GM21381 (cell line): ENCODE results near the gene RNPC3.
"Not testable (repeated sequence)": the region's sequence is repeated elsewhere in the genome, so short reads cannot be mapped to it uniquely, and the experiment has no call there.

Experiments used
- ATAC-seq: cut with Tn5 transposase; IDR thresholded peaks from one replicate; pipeline ENCODE4 v1.9.1; 2021; ENCODE audit warnings: mild to moderate bottlenecking, moderate library complexity; ENCODE audit not compliant: unreplicated experiment

Gene RNPC3

GRCh38 chr1:103547840-103548239 is 22.3 kb downstream of the RNPC3 start:
- no peak for ATAC-seq

GRCh38 chr1:103560427-103560826 is 34.9 kb downstream of the RNPC3 start:
- no peak for ATAC-seq

- ATAC-seq: not testable (repeated sequence)
These were observed 35.6 kb downstream of the RNPC3 start for GRCh38 chr1:103561124-103561523.

- ATAC-seq: peak; percentile 87
These were observed 36.3 kb downstream of the RNPC3 start for GRCh38 chr1:103561643-103562395.

GRCh38 chr1:103563056-103563455 is 37.6 kb downstream of the RNPC3 start:
- no peak for ATAC-seq

- no peak for ATAC-seq
These were observed 44.0 kb downstream of the RNPC3 start for GRCh38 chr1:103569493-103569892.

GRCh38 chr1:103571289-103571688 is 45.8 kb downstream of the RNPC3 start, which contains the start of gene AMY2B:
Gene AMY2B, plus strand, starts transcription at chr1:103571589. Its CDS starts 14 bp downstream, at chr1:103571603.
- not testable (repeated sequence) for ATAC-seq

GRCh38 chr1:103576065-103576464 is 50.6 kb downstream of the RNPC3 start:
- ATAC-seq: no peak

- ATAC-seq: not testable (repeated sequence)
These were observed 51.3 kb downstream of the RNPC3 start for GRCh38 chr1:103576784-103577183.

GRCh38 chr1:103582464-103582863 is 57.0 kb downstream of the RNPC3 start:
- no peak for ATAC-seq

GRCh38 chr1:103583887-103584286 is 58.4 kb downstream of the RNPC3 start:
- no peak for ATAC-seq

GRCh38 chr1:103584537-103584936 is 59.0 kb downstream of the RNPC3 start:
- ATAC-seq: no peak

GRCh38 chr1:103602740-103603139 is 77.2 kb downstream of the RNPC3 start:
- not testable (repeated sequence) for ATAC-seq
